SK-N-SH treated with all-trans-retinoic acid at 6 μM for 48 hours (cell line): ENCODE measurements around the gene UNC5B.

ENCODE experiments used
- ATAC-seq: fragments of 200-7000 bp; cut with Tn5 transposase; 3 replicates; pipeline ENCODE4 v1.9.1; 2020; ENCODE audit warnings: mild to moderate bottlenecking, moderate library complexity
- ARNTL ChIP-seq: fragments of 450-650 bp; formaldehyde crosslinking; IDR thresholded peaks from 2 replicates; pipeline ENCODE4 v1.5.0; 2020; ENCODE audit warnings: low read depth, mild to moderate bottlenecking, moderate library complexity, borderline replicate concordance
- BACH2 ChIP-seq: fragments of 250-450 bp; sonication (Bioruptor Pico); IDR thresholded peaks from 2 replicates; pipeline ENCODE4 v1.9.0; 2021; ENCODE audit warnings: mild to moderate bottlenecking, borderline replicate concordance
- CREB5 ChIP-seq: fragments of 250-450 bp; sonication (Bioruptor Pico); IDR thresholded peaks from 2 replicates; pipeline ENCODE4 v1.5.1; 2020; ENCODE audit warnings: low read depth, mild to moderate bottlenecking, moderate library complexity
- CSDC2 ChIP-seq: fragments of 250-450 bp; sonication (Bioruptor Pico); IDR thresholded peaks from 2 replicates; pipeline ENCODE4 v1.5.0; 2020; ENCODE audit warnings: mild to moderate bottlenecking, moderate library complexity
- CSRNP3 ChIP-seq: fragments of 250-450 bp; sonication (Bioruptor Pico); IDR thresholded peaks from 2 replicates; pipeline ENCODE4 v1.5.1; 2021; ENCODE audit warnings: mild to moderate bottlenecking, moderate library complexity
- ESRRG ChIP-seq: fragments of 250-450 bp; sonication (Bioruptor Pico); IDR thresholded peaks from 2 replicates; pipeline ENCODE4 v1.6.1; 2021; ENCODE audit warnings: mild to moderate bottlenecking
- GLIS3 ChIP-seq: fragments of 250-450 bp; sonication (Bioruptor Pico); IDR thresholded peaks from 2 replicates; pipeline ENCODE4 v1.5.0; 2020; ENCODE audit warnings: mild to moderate bottlenecking, moderate library complexity
- ISL1 ChIP-seq: fragments of 250-450 bp; sonication (Bioruptor Pico); IDR thresholded peaks from 2 replicates; pipeline ENCODE4 v2.1.2; 2022; ENCODE audit warnings: mild to moderate bottlenecking, moderate library complexity
- OSR1 ChIP-seq: fragments of 250-450 bp; sonication (Bioruptor Pico); IDR thresholded peaks from 2 replicates; pipeline ENCODE4 v1.8.0; 2022; ENCODE audit warnings: moderate library complexity, mild to moderate bottlenecking, inconsistent platforms
- POU6F1 ChIP-seq: fragments of 250-450 bp; sonication (Bioruptor Pico); IDR thresholded peaks from 2 replicates; pipeline ENCODE4 v1.8.0; 2021; ENCODE audit warnings: low read depth, mild to moderate bottlenecking, moderate library complexity, borderline replicate concordance
- PPARA ChIP-seq: fragments of 250-450 bp; sonication (Bioruptor Pico); IDR thresholded peaks from 2 replicates; pipeline ENCODE4 v1.5.0; 2020; ENCODE audit warnings: mild to moderate bottlenecking, borderline replicate concordance
- RARB ChIP-seq: fragments of 250-450 bp; sonication (Bioruptor Pico); IDR thresholded peaks from 2 replicates; pipeline ENCODE4 v1.8.0; 2021; ENCODE audit warnings: mild to moderate bottlenecking, moderate library complexity
- SNAI2 ChIP-seq: fragments of 250-450 bp; sonication (Bioruptor Pico); IDR thresholded peaks from 2 replicates; pipeline ENCODE4 v1.5.0; 2020; ENCODE audit warnings: mild to moderate bottlenecking, moderate library complexity
- TCF4 ChIP-seq: fragments of 250-450 bp; sonication (Bioruptor Pico); IDR thresholded peaks from 2 replicates; pipeline ENCODE4 v1.8.0; 2021; ENCODE audit warnings: mild to moderate bottlenecking, moderate library complexity, borderline replicate concordance
- TOX ChIP-seq: fragments of 250-450 bp; sonication (Bioruptor Pico); IDR thresholded peaks from 2 replicates; pipeline ENCODE4 v1.8.0; 2021; ENCODE audit warnings: mild to moderate bottlenecking, moderate library complexity, borderline replicate concordance
- TSHZ2 ChIP-seq: fragments of 250-450 bp; sonication (Bioruptor Pico); IDR thresholded peaks from 2 replicates; pipeline ENCODE4 v1.5.0; 2020; ENCODE audit warnings: mild to moderate bottlenecking, moderate library complexity
- ZC3H10 ChIP-seq: fragments of 250-450 bp; sonication (Bioruptor Pico); IDR thresholded peaks from 2 replicates; pipeline ENCODE4 v1.5.1; 2021; ENCODE audit warnings: mild to moderate bottlenecking, moderate library complexity
- ZFP30 ChIP-seq: fragments of 450-650 bp; formaldehyde crosslinking; IDR thresholded peaks from 2 replicates; pipeline ENCODE4 v1.5.0; 2022; ENCODE audit warnings: mild to moderate bottlenecking, moderate library complexity
- ZNF565 ChIP-seq: fragments of 450-650 bp; formaldehyde crosslinking; conservative IDR thresholded peaks from 2 replicates; pipeline ENCODE4 v1.5.0; 2020; ENCODE audit warnings: low read depth, mild to moderate bottlenecking, moderate library complexity
- ZNF70 ChIP-seq: fragments of 450-650 bp; formaldehyde crosslinking; IDR thresholded peaks from 2 replicates; pipeline ENCODE4 v1.5.0; 2020; ENCODE audit warnings: mild to moderate bottlenecking, moderate library complexity
- ZNF8 ChIP-seq: fragments of 450-650 bp; formaldehyde crosslinking; IDR thresholded peaks from 2 replicates; pipeline ENCODE4 v1.5.0; 2020; ENCODE audit warnings: mild to moderate bottlenecking, moderate library complexity

Gene UNC5B

GRCh38 chr10:71266147-71266917 is 54.0 kb downstream of the UNC5B start:
- ATAC-seq, result no peak

GRCh38 chr10:71266918-71267442 is 54.6 kb downstream of the UNC5B start:
- no peak for ATAC-seq
- TF ChIP-seq ZFP30 (CRISPR knock-in tag) (no peak), CSRNP3 (CRISPR knock-in tag) (no peak), POU6F1 (CRISPR knock-in tag) (no peak), GLIS3 (CRISPR knock-in tag) (no peak), PPARA (CRISPR knock-in tag) (no peak), TOX (CRISPR knock-in tag) (no peak)

More at GRCh38 chr10:71266147-71266917, 54.0 kb downstream of the UNC5B start:
- TF ChIP-seq TCF4 (CRISPR knock-in tag) (no peak), SNAI2 (CRISPR knock-in tag) (peak; percentile 64; the same call in 1 of the 2 replicates)

- no peak for ATAC-seq
- TF ChIP-seq BACH2 (CRISPR knock-in tag), result no peak
- TF ChIP-seq PPARA (CRISPR knock-in tag), result no peak
- TF ChIP-seq CSRNP3 (CRISPR knock-in tag), result no peak
- TF ChIP-seq ESRRG (CRISPR knock-in tag), result no peak
- TF ChIP-seq CREB5, result no peak
- no peak for TF ChIP-seq CSDC2 (CRISPR knock-in tag)
- TF ChIP-seq ZFP30 (CRISPR knock-in tag), result no peak
- no peak for TF ChIP-seq ZNF8 (CRISPR knock-in tag)
Observed at GRCh38 chr10:71267508-71268240, 55.3 kb downstream of the UNC5B start.

GRCh38 chr10:71268247-71268691 is 55.9 kb downstream of the UNC5B start:
- TF ChIP-seq CSDC2 (CRISPR knock-in tag), result no peak
- TF ChIP-seq ZNF70 (CRISPR knock-in tag), result peak; percentile 89
- peak; percentile 38 for ATAC-seq

- peak; percentile 3; the same call in 2 of the 3 replicates for ATAC-seq
- TF ChIP-seq ZNF8 (CRISPR knock-in tag) (no peak), OSR1 (CRISPR knock-in tag) (no peak), ISL1 (CRISPR knock-in tag) (no peak), SNAI2 (CRISPR knock-in tag) (no peak), ZC3H10 (no peak), TSHZ2 (CRISPR knock-in tag) (no peak), ZNF565 (CRISPR knock-in tag) (no peak), TOX (CRISPR knock-in tag) (no peak), RARB (CRISPR knock-in tag) (no peak), POU6F1 (CRISPR knock-in tag) (no peak), ZFP30 (CRISPR knock-in tag) (no peak), ZNF70 (CRISPR knock-in tag) (no peak), PPARA (CRISPR knock-in tag) (no peak), GLIS3 (CRISPR knock-in tag) (no peak), ARNTL (CRISPR knock-in tag) (no peak)
Observed at GRCh38 chr10:71268758-71269157, 56.4 kb downstream of the UNC5B start.
